ENCODE data around the gene CACNA1H.

The CACNA1H gene

DNA sequence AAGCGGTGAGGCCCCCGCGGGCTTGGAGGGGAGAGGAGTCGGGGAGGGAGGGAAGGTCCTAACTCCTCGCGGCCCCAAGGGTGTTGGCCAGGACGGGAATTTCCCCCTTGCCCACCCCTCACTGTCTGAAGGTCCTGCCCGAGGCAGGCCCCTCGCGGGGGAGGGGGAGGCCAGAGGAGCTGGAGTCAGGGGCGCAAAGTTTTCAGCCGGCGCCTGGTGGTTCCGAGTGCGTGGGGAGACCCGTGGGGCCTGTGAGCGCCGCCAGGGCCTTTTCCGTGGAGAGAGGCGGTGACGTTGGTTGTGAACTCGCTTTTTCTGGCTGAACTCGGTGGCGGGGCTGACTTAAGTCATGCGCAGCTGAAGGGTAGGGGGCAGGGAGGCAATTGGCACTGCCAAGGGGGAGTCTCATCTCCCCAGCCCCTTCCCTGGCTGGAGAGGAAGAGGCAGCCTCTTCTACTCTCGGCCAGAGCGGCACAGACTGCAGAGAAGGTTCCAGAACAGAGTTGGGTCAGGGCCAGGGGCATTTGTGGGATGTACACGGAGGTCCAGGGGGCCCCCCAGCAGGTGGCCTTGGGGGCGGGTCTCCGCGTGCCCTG lies 1.5 kb downstream of the CACNA1H start:
- no peak for DNase-seq (ENCODE audit: extremely low read depth, low read depth)
- TF ChIP-seq, protein P1, sequence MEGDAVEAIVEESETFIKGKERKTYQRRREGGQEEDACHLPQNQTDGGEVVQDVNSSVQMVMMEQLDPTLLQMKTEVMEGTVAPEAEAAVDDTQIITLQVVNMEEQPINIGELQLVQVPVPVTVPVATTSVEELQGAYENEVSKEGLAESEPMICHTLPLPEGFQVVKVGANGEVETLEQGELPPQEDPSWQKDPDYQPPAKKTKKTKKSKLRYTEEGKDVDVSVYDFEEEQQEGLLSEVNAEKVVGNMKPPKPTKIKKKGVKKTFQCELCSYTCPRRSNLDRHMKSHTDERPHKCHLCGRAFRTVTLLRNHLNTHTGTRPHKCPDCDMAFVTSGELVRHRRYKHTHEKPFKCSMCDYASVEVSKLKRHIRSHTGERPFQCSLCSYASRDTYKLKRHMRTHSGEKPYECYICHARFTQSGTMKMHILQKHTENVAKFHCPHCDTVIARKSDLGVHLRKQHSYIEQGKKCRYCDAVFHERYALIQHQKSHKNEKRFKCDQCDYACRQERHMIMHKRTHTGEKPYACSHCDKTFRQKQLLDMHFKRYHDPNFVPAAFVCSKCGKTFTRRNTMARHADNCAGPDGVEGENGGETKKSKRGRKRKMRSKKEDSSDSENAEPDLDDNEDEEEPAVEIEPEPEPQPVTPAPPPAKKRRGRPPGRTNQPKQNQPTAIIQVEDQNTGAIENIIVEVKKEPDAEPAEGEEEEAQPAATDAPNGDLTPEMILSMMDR (IDR thresholded peaks at IDR 0.05; ENCODE audit: low read depth, low read length), result no peak

DNA sequence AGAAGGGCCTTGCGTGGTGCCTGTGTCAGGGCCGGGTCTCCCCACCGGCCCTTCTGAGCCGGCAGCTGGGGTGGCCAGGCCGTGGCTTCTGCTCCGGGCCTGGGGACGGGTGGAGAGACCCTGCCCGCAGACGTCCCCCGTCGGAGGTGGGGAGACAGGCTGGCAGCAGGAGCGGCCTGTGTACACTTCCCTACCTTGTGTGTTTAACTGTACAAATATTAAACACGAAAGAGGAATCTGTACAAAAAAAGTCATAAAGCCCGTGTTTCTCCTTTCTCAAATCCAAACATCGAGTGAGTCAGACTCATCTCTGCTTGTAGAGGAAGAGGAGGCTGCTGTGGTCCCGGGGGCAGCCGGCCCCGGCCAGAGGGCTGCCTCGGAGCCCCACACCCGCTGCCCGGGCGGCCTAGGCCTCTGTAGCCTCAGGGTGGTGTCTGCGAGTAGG lies 2.0 kb downstream of the CACNA1H start:
- no peak for DNase-seq (ENCODE audit: extremely low read depth, low read depth)
- TF ChIP-seq, protein P1 (IDR thresholded peaks at IDR 0.05; ENCODE audit: low read depth, low read length), result no peak

DNA sequence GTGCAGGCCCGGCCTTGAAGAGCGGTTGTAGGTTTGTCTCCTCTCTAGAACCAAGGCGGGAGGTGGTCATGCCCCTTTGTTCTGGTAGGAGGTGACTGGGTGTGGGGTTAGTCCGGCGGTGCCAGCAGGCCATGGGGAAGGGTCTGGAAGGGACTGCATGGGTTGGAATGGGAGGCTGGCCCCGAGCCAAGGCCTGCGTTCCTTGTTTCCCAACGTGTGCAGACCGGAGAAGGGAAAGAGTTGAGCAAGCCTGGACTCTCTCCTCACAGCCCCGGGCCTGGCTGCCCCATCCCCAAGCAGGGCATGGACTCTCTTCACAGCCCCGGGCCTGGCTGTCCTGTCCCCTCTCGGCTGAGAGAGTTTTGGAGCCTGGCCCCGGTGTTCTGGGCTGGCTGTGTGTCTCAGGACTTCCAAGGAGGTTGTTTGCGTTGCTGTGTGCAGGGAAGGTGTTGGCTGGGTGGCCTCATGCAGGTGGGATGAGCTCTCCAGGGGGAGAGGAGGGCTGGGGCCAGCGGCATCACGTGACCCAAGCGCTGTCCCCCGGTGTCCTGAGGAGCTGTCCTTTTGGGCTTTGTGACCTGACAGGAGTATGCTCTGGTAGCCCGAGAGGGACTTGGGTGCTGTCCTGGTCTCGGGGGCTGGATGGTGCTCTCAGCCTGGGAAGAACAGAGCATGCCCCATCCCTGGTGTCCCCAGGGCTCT lies 2.6 kb downstream of the CACNA1H start:
- DNase-seq (ENCODE audit: extremely low read depth, low read depth), result no peak
- TF ChIP-seq, protein P1 (IDR thresholded peaks at IDR 0.05; ENCODE audit: low read depth, low read length), result no peak

DNA sequence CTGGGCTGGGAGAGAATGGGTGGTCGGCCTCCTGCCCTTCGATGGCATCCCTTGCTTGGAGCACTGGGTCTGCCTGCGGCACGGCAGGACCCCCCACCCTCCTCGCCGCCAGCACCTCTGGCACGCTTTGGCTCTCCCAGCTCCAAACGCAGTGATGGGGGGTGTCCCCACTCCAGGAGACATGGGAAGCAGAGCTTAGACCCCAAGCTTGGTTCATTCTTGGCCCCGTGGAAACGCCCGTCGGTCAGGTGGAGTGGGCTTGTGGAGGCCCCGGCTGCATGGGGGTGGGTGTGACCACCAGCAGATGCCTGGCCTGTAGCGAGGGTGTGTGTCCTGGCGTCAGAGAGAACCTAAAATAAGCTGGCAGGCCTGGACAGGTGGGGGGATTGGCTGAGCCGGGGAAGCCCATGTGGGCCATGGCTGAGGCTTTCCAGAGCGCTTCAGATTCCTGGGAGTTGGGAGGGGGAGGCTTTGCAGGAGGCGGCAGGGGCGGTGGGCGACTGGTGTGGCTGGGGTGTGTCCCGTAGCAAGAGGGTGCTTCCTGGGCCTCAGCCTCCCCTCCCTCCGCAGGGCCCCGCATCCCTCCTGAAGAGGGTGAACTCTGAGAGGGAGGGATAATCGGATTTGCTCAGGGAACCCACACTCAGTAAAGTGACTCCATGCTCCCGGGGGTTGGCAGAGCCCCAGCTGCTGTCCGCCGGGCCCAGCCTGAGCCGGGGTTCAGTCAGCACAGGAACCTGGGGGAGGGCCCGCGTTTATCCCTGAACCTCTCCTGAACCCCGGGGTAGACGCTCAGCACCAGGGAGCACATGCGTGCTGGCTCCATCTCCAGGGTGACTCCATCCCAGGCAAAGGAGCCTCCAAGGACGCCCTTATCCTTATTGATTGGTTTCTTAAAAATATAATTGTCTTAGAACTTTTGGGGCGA lies 3.4 kb downstream of the CACNA1H start:
- TF ChIP-seq, protein P1 (IDR thresholded peaks at IDR 0.05; ENCODE audit: low read depth, low read length), result no peak
- DNase-seq (ENCODE audit: extremely low read depth, low read depth), result no peak

DNA sequence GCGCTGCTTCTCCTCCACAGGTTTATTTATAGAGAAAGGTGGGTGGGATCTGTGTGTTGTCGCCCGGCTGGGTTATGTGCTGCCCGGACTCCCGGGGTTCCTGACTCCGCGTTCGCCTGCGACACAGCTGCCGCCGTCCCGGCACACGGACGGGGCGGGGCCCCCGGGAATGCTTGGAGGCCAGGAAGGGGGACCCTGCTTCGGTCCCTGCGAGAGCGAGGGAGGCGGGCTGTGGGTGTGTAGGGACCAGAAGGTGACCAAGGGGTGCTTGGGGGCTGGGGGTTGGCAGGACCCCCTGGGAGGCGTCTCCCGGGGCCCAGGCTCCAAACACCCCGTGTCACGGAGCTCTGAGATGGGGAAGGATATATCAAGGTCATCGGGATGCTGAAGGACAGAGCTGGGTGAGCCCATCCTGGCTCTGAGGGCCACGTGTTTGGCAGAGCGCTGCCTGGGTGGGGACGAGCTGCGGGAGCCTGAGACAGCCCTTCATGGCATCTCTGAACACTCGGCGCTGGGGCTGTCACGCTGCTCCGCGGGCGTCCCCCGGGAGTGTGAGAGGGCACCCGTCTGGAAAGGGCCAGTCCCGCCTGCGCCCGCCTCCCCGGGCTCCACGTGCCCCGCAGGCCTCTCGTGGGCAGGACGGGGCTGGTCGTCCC lies 4.2 kb downstream of the CACNA1H start:
- TF ChIP-seq, protein P1 (IDR thresholded peaks at IDR 0.05; ENCODE audit: low read depth, low read length), result no peak

DNA sequence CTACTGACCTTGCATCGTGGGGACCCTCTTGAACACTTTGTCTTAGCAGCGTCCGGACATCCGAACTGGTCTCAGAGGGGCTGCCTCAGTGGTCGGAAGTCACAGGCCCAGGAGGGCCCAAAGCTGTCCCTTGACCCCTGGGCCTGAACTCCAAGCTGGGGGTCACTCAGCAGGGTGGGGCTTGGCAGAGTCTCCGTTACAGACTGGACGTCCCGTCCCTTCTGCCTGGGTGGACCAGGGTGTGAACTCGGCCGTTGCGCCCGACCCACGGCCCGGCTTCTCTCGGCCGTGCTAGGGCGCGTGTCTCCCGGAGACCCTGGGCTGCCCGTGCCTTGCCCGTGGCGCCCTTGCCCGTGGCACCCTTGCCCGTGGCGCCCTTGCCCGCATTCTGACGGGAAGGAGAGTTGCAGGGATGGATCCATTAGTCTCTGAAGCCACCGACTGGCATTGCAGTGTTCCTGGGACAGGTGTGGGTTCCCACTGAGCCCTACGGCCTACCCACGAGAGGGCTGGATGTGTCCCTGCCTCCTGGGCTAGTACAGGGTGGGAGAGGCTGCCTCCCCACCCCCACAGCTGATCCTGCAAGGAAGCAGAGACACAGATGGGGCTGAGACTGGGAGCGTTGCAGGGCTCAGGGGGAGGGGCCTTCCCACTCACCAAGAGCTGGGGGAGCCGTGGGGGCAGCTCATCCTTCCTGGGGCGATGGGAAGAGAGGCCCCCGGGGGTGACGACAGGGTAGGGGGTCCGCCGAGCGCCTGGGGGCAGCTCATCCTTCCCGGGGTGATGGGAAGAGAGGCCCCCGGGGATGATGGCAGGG lies 4.9 kb downstream of the CACNA1H start:
- DNase-seq (ENCODE audit: extremely low read depth, low read depth), result no peak
- TF ChIP-seq, protein P1 (IDR thresholded peaks at IDR 0.05; ENCODE audit: low read depth, low read length), result no peak

More for the DNA sequence above, 4.2 kb downstream of the CACNA1H start:
- no peak for DNase-seq (ENCODE audit: extremely low read depth, low read depth)
